ENCODE data around the gene CDCA7. TPM values are rescaled to one million over a fixed set of nuclear protein-coding genes. Genes with fewer than 3 reads are reported as not detected.
"Not testable (repeated sequence)": the region's sequence is repeated elsewhere in the genome, so short reads cannot be mapped to it uniquely, and the experiment has no call there.

Gene CDCA7
- total RNA-seq, 1 experiment from 2014 or later, result 29.3 TPM

DNA sequence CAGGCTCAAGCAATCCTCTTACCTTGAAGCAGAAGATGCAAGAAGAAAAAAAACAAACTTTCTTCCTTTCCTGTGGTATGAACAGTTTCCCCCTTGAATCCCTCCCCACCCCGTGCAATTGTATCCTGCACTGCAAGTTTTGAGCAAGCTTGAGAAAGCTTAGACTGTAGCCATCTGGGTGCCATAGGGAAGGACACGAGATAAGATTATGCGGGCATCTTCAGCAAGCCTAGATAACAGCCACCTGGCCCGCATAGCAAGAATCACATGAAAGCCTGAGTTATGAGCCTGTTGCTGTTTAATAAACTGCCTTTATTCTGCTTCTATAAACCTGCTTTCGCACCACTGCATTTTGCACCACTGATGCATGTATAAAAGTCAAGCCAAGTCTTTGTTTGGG, 27.3 kb upstream of the CDCA7 start:
- H3K4me1 ChIP-seq (ENCODE audit: insufficient read depth, low read length), result no peaks in the 10 kb centered on the region
- BruUV-seq (replicated peaks), result no TSS peak
- no peak for DNase-seq
- H3K4me3 ChIP-seq (ENCODE audit: low read length), result no peak overlapping the region
- ATAC-seq, result no peak
- H3K27ac ChIP-seq (ENCODE audit: low read length), result no peak overlapping the region
- POLR2A ChIA-PET (ENCODE audit: unreplicated experiment), result no interaction called here
- no peaks in the 10 kb centered on the region for H3F3A ChIP-seq (ENCODE audit: low read length, unreplicated experiment)
- H3K79me2 ChIP-seq (ENCODE audit: low read length), result no peaks in the 10 kb centered on the region
- H3K27me3 ChIP-seq (ENCODE audit: low read length), result no peaks in the 10 kb centered on the region
- H3K9me2 ChIP-seq (replicated peaks; ENCODE audit: low read length), result no peaks in the 10 kb centered on the region
- H3K36me3 ChIP-seq (ENCODE audit: low read depth, low read length), result no peaks in the 10 kb centered on the region
- CTCF ChIA-PET, result no interaction called here
- peaks cover 4% of the 10 kb centered on the region; the same call in 1 of the 2 replicates for H3K9me3 ChIP-seq (ENCODE audit: low read length)
- intact Hi-C loops (cut with micrococcal nuclease), result no loop called here
- no peak overlapping the region for H3K9ac ChIP-seq (ENCODE audit: low read length)
- TF ChIP-seq, protein P1, sequence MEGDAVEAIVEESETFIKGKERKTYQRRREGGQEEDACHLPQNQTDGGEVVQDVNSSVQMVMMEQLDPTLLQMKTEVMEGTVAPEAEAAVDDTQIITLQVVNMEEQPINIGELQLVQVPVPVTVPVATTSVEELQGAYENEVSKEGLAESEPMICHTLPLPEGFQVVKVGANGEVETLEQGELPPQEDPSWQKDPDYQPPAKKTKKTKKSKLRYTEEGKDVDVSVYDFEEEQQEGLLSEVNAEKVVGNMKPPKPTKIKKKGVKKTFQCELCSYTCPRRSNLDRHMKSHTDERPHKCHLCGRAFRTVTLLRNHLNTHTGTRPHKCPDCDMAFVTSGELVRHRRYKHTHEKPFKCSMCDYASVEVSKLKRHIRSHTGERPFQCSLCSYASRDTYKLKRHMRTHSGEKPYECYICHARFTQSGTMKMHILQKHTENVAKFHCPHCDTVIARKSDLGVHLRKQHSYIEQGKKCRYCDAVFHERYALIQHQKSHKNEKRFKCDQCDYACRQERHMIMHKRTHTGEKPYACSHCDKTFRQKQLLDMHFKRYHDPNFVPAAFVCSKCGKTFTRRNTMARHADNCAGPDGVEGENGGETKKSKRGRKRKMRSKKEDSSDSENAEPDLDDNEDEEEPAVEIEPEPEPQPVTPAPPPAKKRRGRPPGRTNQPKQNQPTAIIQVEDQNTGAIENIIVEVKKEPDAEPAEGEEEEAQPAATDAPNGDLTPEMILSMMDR (conservative IDR thresholded peaks at IDR 0.05; ENCODE audit: low read depth, low read length), result no peak
- no peak for TF ChIP-seq EZH2phosphoT487 (IDR thresholded peaks at IDR 0.05; ENCODE audit: borderline replicate concordance, low read length)
- TF ChIP-seq EZH2 (IDR thresholded peaks at IDR 0.05; ENCODE audit: low read length, unreplicated experiment), result no peak
- H3K4me2 ChIP-seq (ENCODE audit: low read length), result no peak overlapping the region
- H2AFZ ChIP-seq (ENCODE audit: low read length), result no peak overlapping the region
- H4K20me1 ChIP-seq (ENCODE audit: low read length), result no peaks in the 10 kb centered on the region

DNA sequence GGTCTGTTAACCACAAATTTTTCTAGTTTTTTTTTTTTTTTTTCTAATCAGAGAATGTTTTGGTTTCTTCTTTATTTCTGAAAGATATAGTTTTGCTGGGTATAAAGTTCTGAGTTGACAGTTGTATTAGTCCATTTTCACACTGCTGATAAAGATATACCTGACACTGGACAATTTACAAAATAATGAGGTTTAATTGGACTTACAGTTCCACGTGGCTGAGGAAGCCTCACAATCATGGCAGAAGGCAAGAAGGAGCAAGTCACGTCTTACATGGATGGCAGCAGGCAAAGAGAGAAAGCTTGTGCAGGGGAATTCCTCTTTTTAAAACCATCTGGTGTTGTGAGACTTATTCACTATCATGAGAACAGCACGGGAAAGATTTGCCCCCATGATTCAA, 21.7 kb upstream of the CDCA7 start:
- H3K4me3 ChIP-seq (ENCODE audit: low read length); intact Hi-C loops (cut with micrococcal nuclease); H2AFZ ChIP-seq (ENCODE audit: low read length); POLR2A ChIA-PET (ENCODE audit: unreplicated experiment); H3K36me3 ChIP-seq (ENCODE audit: low read depth, low read length); H3K4me1 ChIP-seq (ENCODE audit: insufficient read depth, low read length); H3K79me2 ChIP-seq (ENCODE audit: low read length); H4K20me1 ChIP-seq (ENCODE audit: low read length); H3F3A ChIP-seq (ENCODE audit: low read length, unreplicated experiment); H3K9ac ChIP-seq (ENCODE audit: low read length); H3K4me2 ChIP-seq (ENCODE audit: low read length); H3K27me3 ChIP-seq (ENCODE audit: low read length); CTCF ChIA-PET; BruUV-seq (replicated peaks); H3K9me2 ChIP-seq (replicated peaks; ENCODE audit: low read length); DNase-seq; H3K27ac ChIP-seq (ENCODE audit: low read length); ATAC-seq: not testable (repeated sequence)
- peaks cover 11% of the 10 kb centered on the region for H3K9me3 ChIP-seq (ENCODE audit: low read length)

DNA sequence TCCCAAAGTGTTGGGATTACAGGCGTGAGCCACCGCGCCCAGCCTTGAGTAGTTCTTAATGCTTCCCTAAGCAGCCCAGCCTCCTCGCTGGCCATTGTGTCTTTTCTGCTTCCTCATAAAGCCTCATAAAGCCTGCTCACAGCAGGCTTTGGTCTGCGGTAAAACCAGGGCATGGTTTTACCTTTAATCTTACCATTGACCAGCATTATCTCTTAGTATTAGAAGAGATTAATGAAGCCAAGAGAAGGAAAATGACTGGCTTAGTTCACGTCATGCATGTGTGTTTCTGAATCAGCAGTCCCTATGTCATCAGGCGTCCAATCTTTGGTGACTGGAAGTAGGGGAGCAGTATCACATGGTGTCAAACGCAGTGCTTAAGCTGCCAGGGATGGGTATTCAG, 14.9 kb upstream of the CDCA7 start:
- no peaks in the 10 kb centered on the region for H3K36me3 ChIP-seq (ENCODE audit: low read depth, low read length)
- no peak overlapping the region for H3K4me2 ChIP-seq (ENCODE audit: low read length)
- DNase-seq (no peak), ATAC-seq (no peak)
- CTCF ChIA-PET, result no interaction called here
- H2AFZ ChIP-seq (ENCODE audit: low read length), result no peak overlapping the region
- TF ChIP-seq EZH2phosphoT487 (IDR thresholded peaks at IDR 0.05; ENCODE audit: borderline replicate concordance, low read length) (no peak), EZH2 (IDR thresholded peaks at IDR 0.05; ENCODE audit: low read length, unreplicated experiment) (no peak)
- TF ChIP-seq, protein P1 (conservative IDR thresholded peaks at IDR 0.05; ENCODE audit: low read depth, low read length), result no peak
- no peaks in the 10 kb centered on the region for H3K79me2 ChIP-seq (ENCODE audit: low read length)
- no peaks in the 10 kb centered on the region for H3K9me2 ChIP-seq (replicated peaks; ENCODE audit: low read length)
- no peak overlapping the region for H3K27ac ChIP-seq (ENCODE audit: low read length)
- POLR2A ChIA-PET (ENCODE audit: unreplicated experiment), result no interaction called here
- H4K20me1 ChIP-seq (ENCODE audit: low read length), result no peaks in the 10 kb centered on the region
- no peak overlapping the region for H3K4me3 ChIP-seq (ENCODE audit: low read length)
- H3K9ac ChIP-seq (ENCODE audit: low read length), result no peak overlapping the region
- no TSS peak for BruUV-seq (replicated peaks)
- no peaks in the 10 kb centered on the region for H3K4me1 ChIP-seq (ENCODE audit: insufficient read depth, low read length)
- no peaks in the 10 kb centered on the region for H3K9me3 ChIP-seq (ENCODE audit: low read length)
- intact Hi-C loops (cut with micrococcal nuclease), result no loop called here
- no peaks in the 10 kb centered on the region for H3F3A ChIP-seq (ENCODE audit: low read length, unreplicated experiment)
- no peaks in the 10 kb centered on the region for H3K27me3 ChIP-seq (ENCODE audit: low read length)

All from PC-3 (cell line).